HS-5 (cell line): ENCODE results near the gene KLK5.
"Not testable (repeated sequence)": the region's sequence is repeated elsewhere in the genome, so short reads cannot be mapped to it uniquely, and the experiment has no call there.

Source experiments
- DNase-seq: peaks from one replicate; pipeline ENCODE4 v3.0.0-alpha.2; 2012; ENCODE audit warnings: low read depth

The KLK5 gene

DNA sequence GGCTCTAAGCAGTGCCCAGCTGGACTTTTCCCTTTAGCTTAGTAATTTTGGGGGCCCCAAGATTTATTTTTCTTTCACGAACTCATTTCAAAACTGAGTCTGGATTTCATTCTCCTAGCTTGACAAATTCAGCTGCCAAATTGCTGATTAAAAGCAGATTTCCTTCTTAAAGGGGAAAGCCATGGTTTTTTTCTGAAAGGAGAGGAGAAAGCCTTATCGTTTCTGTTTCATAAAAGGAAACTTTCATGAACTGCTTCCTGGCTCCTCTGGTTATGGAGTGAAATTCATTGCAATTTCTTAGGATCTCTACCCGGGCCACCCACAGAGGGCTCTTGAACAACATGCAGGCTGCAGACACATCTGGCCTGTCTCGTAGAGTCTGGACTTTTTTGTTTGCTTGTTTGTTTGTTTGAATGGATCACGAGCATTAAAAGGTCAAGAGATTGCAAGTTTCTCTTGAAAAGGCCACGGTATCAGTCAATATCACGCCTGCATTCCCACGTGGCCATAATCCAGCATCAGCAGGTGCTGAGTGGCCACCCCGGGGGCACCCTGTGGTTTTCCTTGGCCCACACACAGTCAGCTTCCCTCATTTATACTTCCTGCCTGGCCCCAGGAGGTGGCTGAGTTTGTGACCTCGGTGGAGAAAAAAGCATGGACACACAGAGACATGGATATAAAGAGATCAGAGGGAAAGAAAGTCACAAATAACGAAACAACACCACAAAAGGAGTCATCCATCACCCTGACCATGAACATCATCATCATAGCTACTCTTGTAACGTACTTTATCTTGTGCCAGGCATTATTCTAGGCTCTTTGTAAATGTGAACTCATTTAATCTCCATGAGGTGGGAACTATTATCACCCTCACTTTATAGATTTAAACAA is 31.2 kb downstream of the KLK5 start:
- DNase-seq = no peak

DNA sequence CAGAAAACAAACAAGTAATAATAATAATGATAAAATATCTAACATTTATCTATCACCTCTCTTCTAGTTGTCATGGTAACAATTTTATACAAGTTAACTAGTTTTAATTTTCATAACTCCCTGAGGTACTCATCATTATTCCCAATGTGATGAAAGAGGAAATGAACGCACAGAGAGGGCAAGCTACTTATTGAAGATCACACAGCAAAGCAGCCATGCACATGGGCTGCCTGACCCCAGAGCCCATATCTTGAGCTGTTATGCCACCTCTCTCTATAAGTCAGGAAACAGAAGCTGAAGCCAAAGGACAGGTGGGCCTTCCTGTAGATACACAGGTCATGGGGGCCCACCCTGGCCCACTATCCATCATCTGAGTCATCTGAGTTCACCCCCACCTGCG is 36.8 kb downstream of the KLK5 start:
- no peak for DNase-seq

DNA sequence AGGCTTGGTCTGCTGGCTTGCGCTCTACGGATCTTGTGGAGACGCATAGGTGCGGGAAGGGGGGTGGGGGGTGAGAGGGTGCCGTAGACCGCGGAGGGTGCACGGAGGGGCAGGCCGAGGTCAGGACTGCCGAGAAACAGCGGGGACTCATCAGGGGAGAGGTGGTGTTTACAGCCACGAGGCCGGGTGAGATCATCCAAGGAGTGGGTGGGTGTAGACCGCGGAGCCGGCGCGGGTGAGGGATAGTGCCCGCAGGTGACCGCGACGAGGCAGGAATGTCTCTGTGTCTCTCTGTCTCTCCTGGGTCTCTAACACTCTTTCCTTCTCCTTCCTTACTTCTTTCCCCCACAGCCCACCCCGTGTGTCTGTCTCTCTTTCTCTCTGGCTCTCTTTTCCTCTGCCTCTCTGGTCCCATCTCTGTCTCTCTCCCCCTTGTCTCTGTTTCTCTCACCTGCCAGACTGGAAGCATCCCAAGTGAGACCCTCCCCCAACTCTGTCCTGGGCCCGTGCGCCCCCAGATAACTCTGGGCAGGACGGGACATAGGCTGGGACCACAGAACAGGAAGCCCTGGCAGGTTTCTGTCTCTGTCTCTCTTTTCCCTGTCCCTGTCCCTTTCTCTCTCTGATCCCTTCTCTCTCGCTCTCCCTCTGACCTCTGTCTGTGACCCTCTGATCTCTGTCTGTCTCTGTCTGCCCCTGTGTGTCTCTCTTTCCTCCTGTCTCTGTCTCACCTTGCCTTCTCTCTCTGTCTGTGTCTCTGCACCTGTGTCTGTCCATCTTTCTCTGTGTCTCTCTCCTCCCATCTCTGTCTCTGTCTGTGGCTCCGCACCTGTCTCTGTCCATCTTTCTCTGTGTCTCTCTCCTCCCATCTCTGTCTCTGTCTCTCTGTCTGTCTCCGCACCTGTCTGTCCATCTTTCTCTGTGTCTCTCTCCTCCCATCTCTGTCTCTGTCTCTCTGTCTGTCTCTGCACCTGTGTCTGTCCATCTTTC is 39.8 kb downstream of the KLK5 start:
- DNase-seq = no peak

- no peak for DNase-seq
Measured at GRCh38 chr19:50912102-50912599, 40.7 kb downstream of the KLK5 start.

- no peak for DNase-seq
Measured at GRCh38 chr19:50911206-50912101, 41.4 kb downstream of the KLK5 start, which contains the start of gene KLK4. KLK4 (minus strand) TSS chr19:50911395; CDS start chr19:50910738, 657 bp downstream.

- DNase-seq = no peak
Measured at GRCh38 chr19:50910722-50911121, 42.1 kb downstream of the KLK5 start.

- DNase-seq = no peak
Measured at GRCh38 chr19:50909240-50910070, 43.4 kb downstream of the KLK5 start.

- no peak for DNase-seq
Measured at GRCh38 chr19:50908336-50908735, 44.5 kb downstream of the KLK5 start.

- no peak for DNase-seq
Measured at GRCh38 chr19:50906217-50906616, 46.6 kb downstream of the KLK5 start.

DNA sequence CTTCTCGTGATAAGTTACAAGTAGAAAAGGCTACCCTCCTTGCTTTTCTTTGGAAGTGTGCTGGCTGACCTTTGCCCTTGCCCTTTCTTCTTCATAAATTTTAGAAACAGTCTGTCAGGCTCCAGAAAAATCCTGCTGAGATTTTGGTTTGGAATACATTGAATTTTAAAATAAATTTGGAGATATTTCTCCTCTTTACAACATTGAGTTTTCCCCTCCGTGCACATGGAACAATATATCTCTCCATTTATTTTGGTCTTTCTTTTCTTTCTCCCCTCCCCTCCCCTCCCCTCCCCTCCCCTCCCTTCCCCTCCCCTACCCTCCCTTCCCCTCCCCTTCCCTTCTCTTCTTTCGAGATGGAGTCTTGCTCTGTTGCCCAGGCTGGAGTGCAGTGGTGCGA is 50.2 kb downstream of the KLK5 start:
- DNase-seq = no peak

DNA sequence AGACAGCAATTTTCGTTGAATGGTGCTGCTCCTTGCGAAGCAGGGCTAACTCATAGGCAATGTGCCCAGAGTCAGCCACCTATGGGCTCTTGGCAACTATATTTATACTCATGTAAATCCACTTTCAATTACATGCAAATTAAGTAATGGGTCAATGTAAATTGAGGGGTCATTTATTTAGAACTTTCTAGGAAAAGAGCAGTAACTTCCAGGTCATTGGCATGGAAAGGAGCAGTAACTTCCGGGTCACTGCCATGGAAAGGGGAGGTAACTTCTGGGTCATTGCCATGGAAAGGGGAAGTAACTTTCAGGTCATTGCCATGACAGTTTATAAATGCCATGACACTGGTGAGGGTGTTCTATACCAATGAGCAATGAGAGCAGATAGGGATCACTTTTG is 53.3 kb downstream of the KLK5 start:
- DNase-seq = no peak

DNA sequence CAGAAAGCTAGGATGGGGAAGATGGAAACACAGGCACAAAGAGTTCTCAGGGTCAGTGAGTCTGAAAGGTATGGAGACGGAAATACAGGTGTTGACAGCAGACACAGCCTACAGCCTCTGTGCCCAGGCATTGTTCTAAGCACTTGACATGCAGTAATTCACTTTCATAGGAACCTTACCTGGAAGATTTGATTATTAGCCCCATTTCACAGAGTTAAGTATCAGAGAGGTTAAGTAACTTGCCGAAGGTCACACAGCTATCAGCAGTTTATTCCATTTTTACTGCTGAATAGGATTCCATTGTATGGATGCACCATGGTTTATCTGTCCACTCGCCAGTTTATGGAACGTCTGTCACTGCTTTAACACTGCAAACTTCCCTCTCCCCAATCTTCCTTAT is 54.8 kb downstream of the KLK5 start:
- DNase-seq = no peak

GRCh38 chr19:50897612-50898011 is 55.2 kb downstream of the KLK5 start:
- no peak for DNase-seq

- DNase-seq = no peak
Measured at GRCh38 chr19:50897191-50897607, 55.6 kb downstream of the KLK5 start.

DNA sequence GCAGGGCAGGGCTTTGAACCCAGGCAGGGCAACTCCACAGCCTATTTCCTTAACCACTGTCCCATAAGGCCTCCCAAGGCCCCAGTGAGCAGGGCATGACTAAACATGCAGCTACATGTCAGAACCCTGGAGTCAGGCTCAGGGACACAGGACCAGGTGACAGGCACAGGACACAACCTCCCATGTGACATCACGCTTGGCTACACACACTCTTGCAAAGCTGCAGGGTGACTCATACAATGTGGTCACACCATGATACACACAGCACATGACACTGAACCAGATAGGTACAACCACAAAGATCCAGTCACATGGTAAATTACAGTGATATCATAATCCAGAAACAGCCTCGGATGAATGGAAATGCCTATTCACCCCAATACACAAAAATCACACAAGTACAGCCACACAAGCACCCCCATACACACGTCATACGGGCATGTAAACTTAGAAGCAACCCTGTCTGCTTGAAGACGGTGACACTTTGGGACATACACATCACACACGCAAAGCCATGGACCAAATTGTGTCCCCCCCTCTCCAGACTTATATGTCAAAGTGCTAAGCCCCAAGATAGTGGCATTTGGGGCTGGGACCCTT is 56.1 kb downstream of the KLK5 start:
- peak; percentile 13 for DNase-seq

DNA sequence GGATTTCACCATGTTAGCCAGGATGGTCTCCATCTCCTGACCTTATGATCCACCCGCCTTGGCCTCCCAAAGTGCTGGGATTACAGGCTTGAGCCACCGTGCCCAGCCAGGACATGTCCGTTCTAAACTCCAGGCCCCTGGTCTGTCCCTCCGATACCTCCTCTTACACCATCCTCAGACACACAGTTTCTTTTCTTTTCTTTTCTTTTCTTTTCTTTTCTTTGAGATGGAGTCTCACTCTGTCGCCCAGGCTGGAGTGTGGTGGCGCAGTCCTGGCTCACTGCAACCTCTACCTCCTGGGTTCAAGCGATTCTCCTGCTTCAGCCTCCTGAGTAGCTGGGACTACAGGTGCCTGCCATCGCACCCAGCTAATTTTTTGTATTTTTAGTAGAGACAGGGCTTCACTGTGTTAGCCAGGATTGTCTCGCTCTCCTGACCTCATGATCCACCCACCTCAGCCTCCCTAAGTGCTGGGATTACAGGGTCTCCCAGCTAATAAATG is 56.7 kb downstream of the KLK5 start:
- not testable (repeated sequence) for DNase-seq

DNA sequence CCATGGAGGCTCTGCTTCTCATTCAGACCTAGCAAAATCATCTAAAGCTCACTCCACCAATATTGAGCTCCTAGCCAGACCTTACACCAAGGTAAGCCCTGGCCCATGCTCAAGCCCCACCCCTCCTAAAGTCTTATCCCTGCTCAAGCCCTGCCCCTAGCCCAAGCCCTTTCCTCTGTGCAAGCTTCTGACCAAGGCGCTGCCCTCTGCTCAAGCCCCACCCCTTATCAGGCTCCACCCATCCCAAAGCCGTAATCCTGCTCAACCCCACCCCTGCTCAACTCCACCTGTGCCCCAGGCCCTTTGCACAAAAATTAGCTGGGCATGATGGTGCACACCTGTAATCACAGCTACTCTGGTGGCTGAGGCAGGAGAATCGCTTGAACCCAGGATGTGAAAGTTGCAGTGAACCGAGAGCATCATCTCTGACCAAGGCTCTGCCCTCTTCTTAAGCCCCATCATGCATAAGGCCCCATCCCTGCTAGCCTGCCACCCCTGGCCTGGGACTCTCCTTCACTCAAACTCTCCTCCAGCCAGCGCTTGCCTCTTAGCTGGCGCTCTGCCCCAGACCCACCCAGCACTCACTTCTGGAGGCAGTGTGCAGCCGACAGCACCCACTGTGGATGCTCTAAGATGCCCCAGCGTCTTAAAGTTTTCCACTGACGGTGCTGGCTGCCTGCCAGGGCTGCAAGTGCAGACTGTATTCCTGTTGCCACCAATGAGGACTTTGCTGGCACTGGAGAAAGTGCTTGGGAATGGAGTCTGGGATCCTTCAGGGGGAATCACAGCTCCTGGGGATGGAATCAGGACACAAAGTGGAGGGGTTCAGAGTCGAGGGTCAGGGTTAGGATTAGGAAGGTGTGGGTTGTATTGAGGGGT is 58.1 kb downstream of the KLK5 start:
- no peak for DNase-seq
